HepG2 (cell line): Measurements from ENCODE around the gene CYP4A22. TPM values are rescaled to one million over a fixed set of nuclear protein-coding genes. Genes with fewer than 3 reads are reported as not detected.

ENCODE experiments used
- DNMT1 ChIP-seq: sonication (generic); formaldehyde crosslinking; IDR thresholded peaks from 2 replicates; pipeline ENCODE4 v1.5.1; 2020; ENCODE audit warnings: mild to moderate bottlenecking, missing genetic modification reagents
- HNF4G ChIP-seq, 2 experiments: sonication (generic) in 1 of 2; formaldehyde crosslinking in 1 of 2; IDR thresholded peaks; 2 replicates each; pipeline versions ENCODE4 v1.4.0 to v1.6.1; 2011 to 2020; ENCODE audit warnings: borderline replicate concordance in 2 of 2, low read depth in 2 of 2, mild to moderate bottlenecking in 2 of 2, low read length in 1 of 2, missing genetic modification reagents in 1 of 2, moderate library complexity in 1 of 2
- MAFK ChIP-seq, 2 experiments: IDR thresholded peaks in 1 of 2; conservative IDR thresholded peaks in 1 of 2; 2 replicates each; pipeline ENCODE4 v1.6.1; 2011; ENCODE audit warnings: improper control_type of control experiment in 2 of 2, low read length in 2 of 2
- MBD4 ChIP-seq: IDR thresholded peaks from 2 replicates; pipeline ENCODE4 v1.6.1; 2012; ENCODE audit warnings: low read length, inconsistent platforms, borderline replicate concordance
- NFKB2 ChIP-seq: sonication (generic); formaldehyde crosslinking; IDR thresholded peaks from 2 replicates; pipeline ENCODE4 v1.4.0; 2020; ENCODE audit warnings: missing genetic modification reagents, borderline replicate concordance
- RNF2 ChIP-seq: fragments of 450-650 bp; conservative IDR thresholded peaks from 2 replicates; pipeline ENCODE4 v1.6.1; 2016; ENCODE audit warnings: low read depth
- SNRNP70 ChIP-seq: fragments of 200-400 bp; formaldehyde crosslinking; IDR thresholded peaks from 2 replicates; pipeline ENCODE4 v1.6.1; 2017; ENCODE audit warnings: mild to moderate bottlenecking, low read depth, low read length, moderate library complexity
- SRF ChIP-seq: IDR thresholded peaks from 2 replicates; pipeline ENCODE4 v1.6.1; 2011; ENCODE audit warnings: mild to moderate bottlenecking, low read depth, low read length, moderate library complexity
- TEAD3 ChIP-seq: optimal IDR thresholded peaks from 2 replicates; pipeline ENCODE3; 2016; ENCODE audit warnings: borderline replicate concordance
- ZBTB1 ChIP-seq: sonication (generic); formaldehyde crosslinking; IDR thresholded peaks from 2 replicates; pipeline ENCODE4 v1.4.0; 2020; ENCODE audit warnings: missing genetic modification reagents, borderline replicate concordance
- ZNF121 ChIP-seq: sonication (generic); formaldehyde crosslinking; IDR thresholded peaks from 2 replicates; pipeline ENCODE4 v1.5.0; 2020; ENCODE audit warnings: mild to moderate bottlenecking, missing genetic modification reagents
- ZNF547 ChIP-seq: sonication (generic); formaldehyde crosslinking; IDR thresholded peaks from 2 replicates; pipeline ENCODE4 v1.5.1; 2020; ENCODE audit warnings: mild to moderate bottlenecking, missing genetic modification reagents
- ZNF776 ChIP-seq: sonication (generic); formaldehyde crosslinking; IDR thresholded peaks from 2 replicates; pipeline ENCODE4 v1.4.0; 2020; ENCODE audit warnings: mild to moderate bottlenecking, missing genetic modification reagents
- ZZZ3 ChIP-seq: sonication (generic); formaldehyde crosslinking; IDR thresholded peaks from 2 replicates; pipeline ENCODE4 v1.4.0; 2020; ENCODE audit warnings: missing genetic modification reagents, mild to moderate bottlenecking, borderline replicate concordance
- polyA plus RNA-seq, 8 experiments: library from polyadenylated mRNA; depleted of rRNA in 3 of 8; stranded (reverse) in 7 of 8; unstranded in 1 of 8; fragments of >200 nt; fragmentation: Illumina TruSeq in 4 of 8; extraction: Trizol in 4 of 8; gene quantifications; 2 replicates each; pipeline versions ENCODE4 v1.2.1 to v1.2.3, GENCODE V29; 2011 to 2016; ENCODE audit warnings: low read depth in 4 of 8, missing spikeins in 1 of 8, mixed read lengths in 1 of 8; ENCODE audit not compliant: insufficient read depth in 1 of 8
- total RNA-seq, 5 experiments: library from RNA; depleted of rRNA; stranded (reverse); fragments of >200 nt; fragmentation: Illumina TruSeq; extraction: Trizol; gene quantifications; 2 replicates each; pipeline ENCODE4 v1.2.3, GENCODE V29; 2016; ENCODE audit warnings: low read depth in 1 of 5
- TF ChIP-seq, protein P1 (sequence below): sonication (generic); formaldehyde crosslinking; IDR thresholded peaks from 2 replicates; pipeline ENCODE4 v1.4.0; 2020; ENCODE audit warnings: missing genetic modification reagents
- TF ChIP-seq, protein P2 (sequence below): sonication (generic); formaldehyde crosslinking; conservative IDR thresholded peaks from 2 replicates; pipeline ENCODE4 v1.8.0; 2022; ENCODE audit warnings: mild to moderate bottlenecking, moderate library complexity, missing genetic modification reagents
- TF ChIP-seq, protein P3 (sequence below): sonication (generic); formaldehyde crosslinking; IDR thresholded peaks from 2 replicates; pipeline ENCODE4 v1.5.0; 2020; ENCODE audit warnings: missing genetic modification reagents
- TF ChIP-seq, protein P4 (sequence below): sonication (generic); formaldehyde crosslinking; IDR thresholded peaks from 2 replicates; pipeline ENCODE4; 2020; ENCODE audit warnings: missing genetic modification reagents, mild to moderate bottlenecking, borderline replicate concordance
- TF ChIP-seq, protein P5 (sequence below): sonication (generic); formaldehyde crosslinking; IDR thresholded peaks from 2 replicates; pipeline ENCODE4 v1.4.0; 2020; ENCODE audit warnings: missing genetic modification reagents

The CYP4A22 gene
- total and polyA plus RNA-seq, 2 of the 13 experiments (the other 11 are each of a cell fraction or from before 2014, with no cell fraction given): not detected

DNA sequence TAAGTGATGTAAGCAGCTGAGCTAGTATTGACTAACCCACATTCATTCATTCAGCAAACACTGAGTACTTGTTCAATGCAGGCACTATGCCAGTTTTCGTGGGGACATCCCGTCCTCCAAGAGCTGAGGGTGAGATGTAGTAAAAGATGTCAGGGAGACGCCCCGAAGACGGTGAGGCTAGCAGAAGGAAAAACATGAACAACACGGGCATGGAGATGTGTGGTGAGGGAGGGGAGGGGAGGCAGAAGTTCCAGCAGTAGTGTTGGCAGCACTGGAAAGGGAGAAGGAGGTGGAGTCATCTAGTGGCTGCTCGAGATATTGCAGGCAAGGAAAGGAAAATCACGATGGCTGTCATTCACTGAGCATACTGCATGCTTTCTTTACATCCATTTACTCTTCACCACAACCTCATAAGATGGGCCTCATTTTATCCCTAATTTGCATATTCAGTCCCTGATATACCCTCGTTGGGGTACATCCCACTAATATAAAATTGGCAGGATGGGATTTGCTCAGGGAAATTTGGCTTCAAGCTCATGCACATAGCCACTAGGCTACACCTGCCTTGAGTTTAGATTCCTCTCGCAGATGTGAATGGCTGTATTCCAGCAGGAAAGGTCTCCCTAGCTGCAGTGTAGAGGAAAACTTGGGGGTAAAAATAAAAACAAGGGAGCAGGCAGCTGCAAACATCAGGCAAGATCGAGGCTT, 38.1 kb downstream of the CYP4A22 start (continued):
- TF ChIP-seq, protein P1, sequence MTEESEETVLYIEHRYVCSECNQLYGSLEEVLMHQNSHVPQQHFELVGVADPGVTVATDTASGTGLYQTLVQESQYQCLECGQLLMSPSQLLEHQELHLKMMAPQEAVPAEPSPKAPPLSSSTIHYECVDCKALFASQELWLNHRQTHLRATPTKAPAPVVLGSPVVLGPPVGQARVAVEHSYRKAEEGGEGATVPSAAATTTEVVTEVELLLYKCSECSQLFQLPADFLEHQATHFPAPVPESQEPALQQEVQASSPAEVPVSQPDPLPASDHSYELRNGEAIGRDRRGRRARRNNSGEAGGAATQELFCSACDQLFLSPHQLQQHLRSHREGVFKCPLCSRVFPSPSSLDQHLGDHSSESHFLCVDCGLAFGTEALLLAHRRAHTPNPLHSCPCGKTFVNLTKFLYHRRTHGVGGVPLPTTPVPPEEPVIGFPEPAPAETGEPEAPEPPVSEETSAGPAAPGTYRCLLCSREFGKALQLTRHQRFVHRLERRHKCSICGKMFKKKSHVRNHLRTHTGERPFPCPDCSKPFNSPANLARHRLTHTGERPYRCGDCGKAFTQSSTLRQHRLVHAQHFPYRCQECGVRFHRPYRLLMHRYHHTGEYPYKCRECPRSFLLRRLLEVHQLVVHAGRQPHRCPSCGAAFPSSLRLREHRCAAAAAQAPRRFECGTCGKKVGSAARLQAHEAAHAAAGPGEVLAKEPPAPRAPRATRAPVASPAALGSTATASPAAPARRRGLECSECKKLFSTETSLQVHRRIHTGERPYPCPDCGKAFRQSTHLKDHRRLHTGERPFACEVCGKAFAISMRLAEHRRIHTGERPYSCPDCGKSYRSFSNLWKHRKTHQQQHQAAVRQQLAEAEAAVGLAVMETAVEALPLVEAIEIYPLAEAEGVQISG: peak; percentile 43; the same call in 1 of the 2 replicates
- no peak for TF ChIP-seq NFKB2 (CRISPR knock-in tag)
- TF ChIP-seq ZNF776: no peak
- TF ChIP-seq, protein P2, sequence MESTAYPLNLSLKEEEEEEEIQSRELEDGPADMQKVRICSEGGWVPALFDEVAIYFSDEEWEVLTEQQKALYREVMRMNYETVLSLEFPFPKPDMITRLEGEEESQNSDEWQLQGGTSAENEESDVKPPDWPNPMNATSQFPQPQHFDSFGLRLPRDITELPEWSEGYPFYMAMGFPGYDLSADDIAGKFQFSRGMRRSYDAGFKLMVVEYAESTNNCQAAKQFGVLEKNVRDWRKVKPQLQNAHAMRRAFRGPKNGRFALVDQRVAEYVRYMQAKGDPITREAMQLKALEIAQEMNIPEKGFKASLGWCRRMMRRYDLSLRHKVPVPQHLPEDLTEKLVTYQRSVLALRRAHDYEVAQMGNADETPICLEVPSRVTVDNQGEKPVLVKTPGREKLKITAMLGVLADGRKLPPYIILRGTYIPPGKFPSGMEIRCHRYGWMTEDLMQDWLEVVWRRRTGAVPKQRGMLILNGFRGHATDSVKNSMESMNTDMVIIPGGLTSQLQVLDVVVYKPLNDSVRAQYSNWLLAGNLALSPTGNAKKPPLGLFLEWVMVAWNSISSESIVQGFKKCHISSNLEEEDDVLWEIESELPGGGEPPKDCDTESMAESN (CRISPR knock-in tag): 0 out of 2 replicates have a peak, but pooled peaks have one; percentile 23
- no peak for TF ChIP-seq HNF4G (IDR thresholded peaks at IDR 0.05; ENCODE audit: borderline replicate concordance, low read depth, low read length)
- TF ChIP-seq HNF4G (CRISPR knock-in tag; IDR thresholded peaks at IDR 0.05; ENCODE audit: borderline replicate concordance, low read depth): no peak
- TF ChIP-seq SNRNP70: no peak
- TF ChIP-seq, protein P3, sequence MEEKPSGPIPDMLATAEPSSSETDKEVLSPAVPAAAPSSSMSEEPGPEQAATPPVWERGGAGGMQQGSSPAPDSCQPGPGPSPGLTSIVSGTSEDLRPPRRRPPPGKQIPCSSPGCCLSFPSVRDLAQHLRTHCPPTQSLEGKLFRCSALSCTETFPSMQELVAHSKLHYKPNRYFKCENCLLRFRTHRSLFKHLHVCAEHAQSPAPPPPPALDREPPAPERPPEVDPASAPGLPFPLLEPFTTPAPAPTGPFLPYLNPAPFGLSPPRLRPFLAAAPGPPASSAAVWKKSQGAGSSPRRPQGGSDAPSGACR (CRISPR knock-in tag): no peak
- TF ChIP-seq MAFK (conservative IDR thresholded peaks at IDR 0.05 in 1 of 2, IDR thresholded peaks at IDR 0.05 in 1 of 2; ENCODE audit: low read length in 2 of 2): no peak
- TF ChIP-seq RNF2: no peak
- no peak for TF ChIP-seq ZNF121 (CRISPR knock-in tag)
- no peak for TF ChIP-seq ZBTB1 (CRISPR knock-in tag)
- TF ChIP-seq MBD4: no peak
- TF ChIP-seq SRF: no peak
- TF ChIP-seq, protein P4, sequence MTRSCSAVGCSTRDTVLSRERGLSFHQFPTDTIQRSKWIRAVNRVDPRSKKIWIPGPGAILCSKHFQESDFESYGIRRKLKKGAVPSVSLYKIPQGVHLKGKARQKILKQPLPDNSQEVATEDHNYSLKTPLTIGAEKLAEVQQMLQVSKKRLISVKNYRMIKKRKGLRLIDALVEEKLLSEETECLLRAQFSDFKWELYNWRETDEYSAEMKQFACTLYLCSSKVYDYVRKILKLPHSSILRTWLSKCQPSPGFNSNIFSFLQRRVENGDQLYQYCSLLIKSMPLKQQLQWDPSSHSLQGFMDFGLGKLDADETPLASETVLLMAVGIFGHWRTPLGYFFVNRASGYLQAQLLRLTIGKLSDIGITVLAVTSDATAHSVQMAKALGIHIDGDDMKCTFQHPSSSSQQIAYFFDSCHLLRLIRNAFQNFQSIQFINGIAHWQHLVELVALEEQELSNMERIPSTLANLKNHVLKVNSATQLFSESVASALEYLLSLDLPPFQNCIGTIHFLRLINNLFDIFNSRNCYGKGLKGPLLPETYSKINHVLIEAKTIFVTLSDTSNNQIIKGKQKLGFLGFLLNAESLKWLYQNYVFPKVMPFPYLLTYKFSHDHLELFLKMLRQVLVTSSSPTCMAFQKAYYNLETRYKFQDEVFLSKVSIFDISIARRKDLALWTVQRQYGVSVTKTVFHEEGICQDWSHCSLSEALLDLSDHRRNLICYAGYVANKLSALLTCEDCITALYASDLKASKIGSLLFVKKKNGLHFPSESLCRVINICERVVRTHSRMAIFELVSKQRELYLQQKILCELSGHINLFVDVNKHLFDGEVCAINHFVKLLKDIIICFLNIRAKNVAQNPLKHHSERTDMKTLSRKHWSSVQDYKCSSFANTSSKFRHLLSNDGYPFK: no peak
- TF ChIP-seq TEAD3: peak; percentile 28
- no peak for TF ChIP-seq DNMT1
- TF ChIP-seq, protein P5, sequence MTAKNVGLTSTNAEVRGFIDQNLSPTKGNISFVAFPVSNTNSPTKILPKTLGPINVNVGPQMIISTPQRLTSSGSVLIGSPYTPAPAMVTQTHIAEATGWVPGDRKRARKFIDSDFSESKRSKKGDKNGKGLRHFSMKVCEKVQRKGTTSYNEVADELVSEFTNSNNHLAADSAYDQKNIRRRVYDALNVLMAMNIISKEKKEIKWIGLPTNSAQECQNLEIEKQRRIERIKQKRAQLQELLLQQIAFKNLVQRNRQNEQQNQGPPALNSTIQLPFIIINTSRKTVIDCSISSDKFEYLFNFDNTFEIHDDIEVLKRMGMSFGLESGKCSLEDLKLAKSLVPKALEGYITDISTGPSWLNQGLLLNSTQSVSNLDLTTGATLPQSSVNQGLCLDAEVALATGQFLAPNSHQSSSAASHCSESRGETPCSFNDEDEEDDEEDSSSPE (CRISPR knock-in tag): no peak
- TF ChIP-seq ZZZ3 (CRISPR knock-in tag): no peak
- TF ChIP-seq ZNF547 (CRISPR knock-in tag): no peak
